ENCODE data around the gene RASSF6. TPM values are rescaled to one million over a fixed set of nuclear protein-coding genes. Genes with fewer than 3 reads are reported as not detected.

Gene RASSF6
- 13.1 and 14.6 TPM in 2 replicates for total RNA-seq
- total RNA-seq (2013), result 4.7 TPM
- 0.95 and 1.4 TPM in 2 replicates for polyA plus RNA-seq
- 0.86 and 1.5 TPM in 2 replicates for polyA minus RNA-seq

- peaks cover 0 to 9% (median 3%) of the 10 kb centered on the region in 4 experiments for H3K27me3 ChIP-seq (replicated peaks in 1 of 4; ENCODE audit: control extremely low read depth in 1 of 4, control insufficient read depth in 3 of 4, insufficient read depth in 4 of 4, low read length in 3 of 4)
- ChIA-PET CTCF (interaction anchor here (0.6 to 1.2 kb wide), 6 partner anchors 30 to 996 kb away, joined by 3 to 5 read pairs (median 3); no protein-coding TSS in a partner anchor), POLR2A (interaction anchor here (0.7 kb wide), 1 partner anchor 13 kb away, joined by 3 read pairs; no protein-coding TSS in a partner anchor)
- Mint-ChIP-seq H3K27me3 (peaks cover 5% of the 10 kb centered on the region), H3K27ac (peak within 1 kb of the TSS; percentile 64), H3K4me3 (peak within 1 kb of the TSS; percentile 86), H3K9me3 (ENCODE audit: insufficient read depth) (no peaks in the 10 kb centered on the region), H3K4me1 (peaks cover 25% of the 10 kb centered on the region)
- H4K20me1 ChIP-seq (ENCODE audit: control insufficient read depth, insufficient read depth, low read length, poor library complexity, severe bottlenecking), result no peaks in the 10 kb centered on the region
- intact Hi-C loops (cut with micrococcal nuclease), result loop anchor here (5.0 kb wide), 1 partner anchor 33 kb away; no protein-coding TSS in a partner anchor
- H3K9me3 ChIP-seq (ENCODE audit: control extremely low read depth in 1 of 3, control insufficient read depth in 2 of 3, insufficient read depth in 1 of 3, low read length in 2 of 3), result no peaks in the 10 kb centered on the region
- no peaks in the 10 kb centered on the region for H3K36me3 ChIP-seq (replicated peaks in 1 of 2; ENCODE audit: control extremely low read depth in 1 of 2, control insufficient read depth in 1 of 2, extremely low read depth in 1 of 2, insufficient read depth in 2 of 2, low read length in 1 of 2)
- H3K4me2 ChIP-seq (replicated peaks; ENCODE audit: low read depth, low read length, poor library complexity, severe bottlenecking), result peak within 1 kb of the TSS; percentile 66
- H3K79me2 ChIP-seq (ENCODE audit: control insufficient read depth, insufficient read depth, low read length), result no peaks in the 10 kb centered on the region
- TF ChIP-seq EZH2 (IDR thresholded peaks at IDR 0.05; ENCODE audit: borderline replicate concordance, insufficient read depth, low read depth, low read length, poor library complexity, severe bottlenecking), result no peak
- no peak for TF ChIP-seq CTCF (IDR thresholded peaks at IDR 0.05)
- no peak within 1 kb of the TSS for H3K27ac ChIP-seq (ENCODE audit: low read length in 2 of 2)
- ATAC-seq (ENCODE audit: low read depth) (peak; percentile 85), DNase-seq (peak; percentile 38)
- H2AFZ ChIP-seq (ENCODE audit: insufficient read depth, low read depth, low read length, poor library complexity, severe bottlenecking), result peak within 1 kb of the TSS; percentile 76
- under 1% methylated on average over 20 of the region's 24 CpGs for WGBS (ENCODE audit: insufficient coverage)
- H3K4me1 ChIP-seq (ENCODE audit: control insufficient read depth in 2 of 2, insufficient read depth in 2 of 2, low read length in 2 of 2), result peaks cover 8 to 10% of the 10 kb centered on the region in 2 donors
- H3K4me3 ChIP-seq (ENCODE audit: control extremely low read depth in 1 of 5, extremely low read depth in 1 of 5, insufficient read depth in 1 of 5, low read depth in 2 of 5, low read length in 4 of 5), result peak within 1 kb of the TSS in 4 of 5 experiments; percentile 26 to 52 (median 42)
- H3K9ac ChIP-seq (ENCODE audit: low read length), result peak within 1 kb of the TSS; percentile 52
Measured at GRCh38 chr4:73620115-73620792, at the start of gene RASSF6. RASSF6 (minus strand) TSS chr4:73620436; CDS start chr4:73611795, 8,641 bp downstream.

Measured in B cell (primary cell).